SK-N-SH treated with all-trans-retinoic acid at 6 μM for 48 hours (cell line): ENCODE data around the gene RNF7.
"Not testable (repeated sequence)": the region's sequence is repeated elsewhere in the genome, so short reads cannot be mapped to it uniquely, and the experiment has no call there.

Experiments used
- ATAC-seq: fragments of 200-7000 bp; cut with Tn5 transposase; 3 replicates; pipeline ENCODE4 v1.9.1; 2020; ENCODE audit warnings: mild to moderate bottlenecking, moderate library complexity
- ARNTL ChIP-seq: fragments of 450-650 bp; formaldehyde crosslinking; IDR thresholded peaks from 2 replicates; pipeline ENCODE4 v1.5.0; 2020; ENCODE audit warnings: low read depth, mild to moderate bottlenecking, moderate library complexity, borderline replicate concordance
- BACH2 ChIP-seq: fragments of 250-450 bp; sonication (Bioruptor Pico); IDR thresholded peaks from 2 replicates; pipeline ENCODE4 v1.9.0; 2021; ENCODE audit warnings: mild to moderate bottlenecking, borderline replicate concordance
- CSDC2 ChIP-seq: fragments of 250-450 bp; sonication (Bioruptor Pico); IDR thresholded peaks from 2 replicates; pipeline ENCODE4 v1.5.0; 2020; ENCODE audit warnings: mild to moderate bottlenecking, moderate library complexity
- ESRRG ChIP-seq: fragments of 250-450 bp; sonication (Bioruptor Pico); IDR thresholded peaks from 2 replicates; pipeline ENCODE4 v1.6.1; 2021; ENCODE audit warnings: mild to moderate bottlenecking
- GLIS3 ChIP-seq: fragments of 250-450 bp; sonication (Bioruptor Pico); IDR thresholded peaks from 2 replicates; pipeline ENCODE4 v1.5.0; 2020; ENCODE audit warnings: mild to moderate bottlenecking, moderate library complexity
- ISL1 ChIP-seq: fragments of 250-450 bp; sonication (Bioruptor Pico); IDR thresholded peaks from 2 replicates; pipeline ENCODE4 v2.1.2; 2022; ENCODE audit warnings: mild to moderate bottlenecking, moderate library complexity
- OSR1 ChIP-seq: fragments of 250-450 bp; sonication (Bioruptor Pico); IDR thresholded peaks from 2 replicates; pipeline ENCODE4 v1.8.0; 2022; ENCODE audit warnings: moderate library complexity, mild to moderate bottlenecking, inconsistent platforms
- PATZ1 ChIP-seq: fragments of 250-450 bp; sonication (Bioruptor Pico); IDR thresholded peaks from 2 replicates; pipeline ENCODE4 v1.8.0; 2020; ENCODE audit warnings: mild to moderate bottlenecking, moderate library complexity, borderline replicate concordance
- PPARA ChIP-seq: fragments of 250-450 bp; sonication (Bioruptor Pico); IDR thresholded peaks from 2 replicates; pipeline ENCODE4 v1.5.0; 2020; ENCODE audit warnings: mild to moderate bottlenecking, borderline replicate concordance
- RARB ChIP-seq: fragments of 250-450 bp; sonication (Bioruptor Pico); IDR thresholded peaks from 2 replicates; pipeline ENCODE4 v1.8.0; 2021; ENCODE audit warnings: mild to moderate bottlenecking, moderate library complexity
- SNAI2 ChIP-seq: fragments of 250-450 bp; sonication (Bioruptor Pico); IDR thresholded peaks from 2 replicates; pipeline ENCODE4 v1.5.0; 2020; ENCODE audit warnings: mild to moderate bottlenecking, moderate library complexity
- TCF4 ChIP-seq: fragments of 250-450 bp; sonication (Bioruptor Pico); IDR thresholded peaks from 2 replicates; pipeline ENCODE4 v1.8.0; 2021; ENCODE audit warnings: mild to moderate bottlenecking, moderate library complexity, borderline replicate concordance
- TOX ChIP-seq: fragments of 250-450 bp; sonication (Bioruptor Pico); IDR thresholded peaks from 2 replicates; pipeline ENCODE4 v1.8.0; 2021; ENCODE audit warnings: mild to moderate bottlenecking, moderate library complexity, borderline replicate concordance
- ZC3H10 ChIP-seq: fragments of 250-450 bp; sonication (Bioruptor Pico); IDR thresholded peaks from 2 replicates; pipeline ENCODE4 v1.5.1; 2021; ENCODE audit warnings: mild to moderate bottlenecking, moderate library complexity
- ZFP3 ChIP-seq: fragments of 250-450 bp; sonication (Bioruptor Pico); IDR thresholded peaks from 2 replicates; pipeline ENCODE4 v1.5.0; 2020; ENCODE audit warnings: mild to moderate bottlenecking, moderate library complexity
- ZFP30 ChIP-seq: fragments of 450-650 bp; formaldehyde crosslinking; IDR thresholded peaks from 2 replicates; pipeline ENCODE4 v1.5.0; 2022; ENCODE audit warnings: mild to moderate bottlenecking, moderate library complexity
- ZNF565 ChIP-seq: fragments of 450-650 bp; formaldehyde crosslinking; conservative IDR thresholded peaks from 2 replicates; pipeline ENCODE4 v1.5.0; 2020; ENCODE audit warnings: low read depth, mild to moderate bottlenecking, moderate library complexity
- ZNF70 ChIP-seq: fragments of 450-650 bp; formaldehyde crosslinking; IDR thresholded peaks from 2 replicates; pipeline ENCODE4 v1.5.0; 2020; ENCODE audit warnings: mild to moderate bottlenecking, moderate library complexity
- ZNF8 ChIP-seq: fragments of 450-650 bp; formaldehyde crosslinking; IDR thresholded peaks from 2 replicates; pipeline ENCODE4 v1.5.0; 2020; ENCODE audit warnings: mild to moderate bottlenecking, moderate library complexity
- TF ChIP-seq, protein P1 (sequence below): fragments of 250-450 bp; sonication (Bioruptor Pico); IDR thresholded peaks from 2 replicates; pipeline ENCODE4 v1.5.1; 2021; ENCODE audit warnings: mild to moderate bottlenecking, moderate library complexity
- TF ChIP-seq, protein P2 (sequence below): fragments of 250-450 bp; sonication (Bioruptor Pico); IDR thresholded peaks from 2 replicates; pipeline ENCODE4 v1.5.1; 2020; ENCODE audit warnings: low read depth, mild to moderate bottlenecking, moderate library complexity
- TF ChIP-seq, protein P3 (sequence below): fragments of 250-450 bp; sonication (Bioruptor Pico); IDR thresholded peaks from 2 replicates; pipeline ENCODE4 v1.8.0; 2021; ENCODE audit warnings: low read depth, mild to moderate bottlenecking, moderate library complexity, borderline replicate concordance
- TF ChIP-seq, protein P4 (sequence below): fragments of 250-450 bp; sonication (Bioruptor Pico); IDR thresholded peaks from 2 replicates; pipeline ENCODE4 v1.5.0; 2020; ENCODE audit warnings: mild to moderate bottlenecking, moderate library complexity

RNF7 gene

GRCh38 chr3:141784531-141784930, 46.4 kb downstream of the RNF7 start (continued):
- TF ChIP-seq OSR1 (no peak), BACH2 (CRISPR knock-in tag) (no peak), ISL1 (CRISPR knock-in tag) (no peak), ZFP3 (CRISPR knock-in tag) (no peak), CSDC2 (CRISPR knock-in tag) (no peak), ZFP30 (CRISPR knock-in tag) (no peak), ESRRG (no peak), ARNTL (CRISPR knock-in tag) (no peak), TOX (CRISPR knock-in tag) (no peak), SNAI2 (CRISPR knock-in tag) (no peak)

GRCh38 chr3:141788149-141788548, 50.1 kb downstream of the RNF7 start:
- ATAC-seq, result no peak
- TF ChIP-seq CSDC2 (CRISPR knock-in tag), result no peak
- TF ChIP-seq ZNF8 (CRISPR knock-in tag), result no peak
- TF ChIP-seq ZNF70 (CRISPR knock-in tag), result no peak
- no peak for TF ChIP-seq ZNF565 (CRISPR knock-in tag)
- TF ChIP-seq, all 23 proteins: peak for 0

GRCh38 chr3:141788750-141789149, 50.7 kb downstream of the RNF7 start:
- ATAC-seq, result not testable (repeated sequence)

- ATAC-seq, result peak; percentile 38; the same call in 1 of the 3 replicates
- TF ChIP-seq, protein P1, sequence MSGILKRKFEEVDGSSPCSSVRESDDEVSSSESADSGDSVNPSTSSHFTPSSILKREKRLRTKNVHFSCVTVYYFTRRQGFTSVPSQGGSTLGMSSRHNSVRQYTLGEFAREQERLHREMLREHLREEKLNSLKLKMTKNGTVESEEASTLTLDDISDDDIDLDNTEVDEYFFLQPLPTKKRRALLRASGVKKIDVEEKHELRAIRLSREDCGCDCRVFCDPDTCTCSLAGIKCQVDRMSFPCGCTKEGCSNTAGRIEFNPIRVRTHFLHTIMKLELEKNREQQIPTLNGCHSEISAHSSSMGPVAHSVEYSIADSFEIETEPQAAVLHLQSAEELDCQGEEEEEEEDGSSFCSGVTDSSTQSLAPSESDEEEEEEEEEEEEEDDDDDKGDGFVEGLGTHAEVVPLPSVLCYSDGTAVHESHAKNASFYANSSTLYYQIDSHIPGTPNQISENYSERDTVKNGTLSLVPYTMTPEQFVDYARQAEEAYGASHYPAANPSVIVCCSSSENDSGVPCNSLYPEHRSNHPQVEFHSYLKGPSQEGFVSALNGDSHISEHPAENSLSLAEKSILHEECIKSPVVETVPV (CRISPR knock-in tag), result no peak
- TF ChIP-seq, protein P2, sequence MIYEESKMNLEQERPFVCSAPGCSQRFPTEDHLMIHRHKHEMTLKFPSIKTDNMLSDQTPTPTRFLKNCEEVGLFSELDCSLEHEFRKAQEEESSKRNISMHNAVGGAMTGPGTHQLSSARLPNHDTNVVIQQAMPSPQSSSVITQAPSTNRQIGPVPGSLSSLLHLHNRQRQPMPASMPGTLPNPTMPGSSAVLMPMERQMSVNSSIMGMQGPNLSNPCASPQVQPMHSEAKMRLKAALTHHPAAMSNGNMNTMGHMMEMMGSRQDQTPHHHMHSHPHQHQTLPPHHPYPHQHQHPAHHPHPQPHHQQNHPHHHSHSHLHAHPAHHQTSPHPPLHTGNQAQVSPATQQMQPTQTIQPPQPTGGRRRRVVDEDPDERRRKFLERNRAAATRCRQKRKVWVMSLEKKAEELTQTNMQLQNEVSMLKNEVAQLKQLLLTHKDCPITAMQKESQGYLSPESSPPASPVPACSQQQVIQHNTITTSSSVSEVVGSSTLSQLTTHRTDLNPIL, result no peak
- no peak for TF ChIP-seq ZFP30 (CRISPR knock-in tag)
- TF ChIP-seq, protein P3, sequence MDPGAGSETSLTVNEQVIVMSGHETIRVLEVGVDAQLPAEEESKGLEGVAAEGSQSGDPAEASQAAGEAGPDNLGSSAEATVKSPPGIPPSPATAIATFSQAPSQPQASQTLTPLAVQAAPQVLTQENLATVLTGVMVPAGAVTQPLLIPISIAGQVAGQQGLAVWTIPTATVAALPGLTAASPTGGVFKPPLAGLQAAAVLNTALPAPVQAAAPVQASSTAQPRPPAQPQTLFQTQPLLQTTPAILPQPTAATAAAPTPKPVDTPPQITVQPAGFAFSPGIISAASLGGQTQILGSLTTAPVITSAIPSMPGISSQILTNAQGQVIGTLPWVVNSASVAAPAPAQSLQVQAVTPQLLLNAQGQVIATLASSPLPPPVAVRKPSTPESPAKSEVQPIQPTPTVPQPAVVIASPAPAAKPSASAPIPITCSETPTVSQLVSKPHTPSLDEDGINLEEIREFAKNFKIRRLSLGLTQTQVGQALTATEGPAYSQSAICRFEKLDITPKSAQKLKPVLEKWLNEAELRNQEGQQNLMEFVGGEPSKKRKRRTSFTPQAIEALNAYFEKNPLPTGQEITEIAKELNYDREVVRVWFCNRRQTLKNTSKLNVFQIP, result no peak
Observed at GRCh38 chr3:141789281-141789680, 51.2 kb downstream of the RNF7 start.

- no peak for TF ChIP-seq CSDC2 (CRISPR knock-in tag)
- TF ChIP-seq ZNF70 (CRISPR knock-in tag), result no peak
- TF ChIP-seq OSR1, result no peak
- TF ChIP-seq ZFP30 (CRISPR knock-in tag), result no peak
- TF ChIP-seq PPARA (CRISPR knock-in tag), result no peak
- TF ChIP-seq TOX (CRISPR knock-in tag), result no peak
- TF ChIP-seq ISL1 (CRISPR knock-in tag), result no peak
- TF ChIP-seq ZC3H10 (CRISPR knock-in tag), result no peak
- TF ChIP-seq ZNF8 (CRISPR knock-in tag), result no peak
- no peak for TF ChIP-seq GLIS3 (CRISPR knock-in tag)
- ATAC-seq, result no peak
Observed at GRCh38 chr3:141790171-141790570, 52.1 kb downstream of the RNF7 start.

DNA sequence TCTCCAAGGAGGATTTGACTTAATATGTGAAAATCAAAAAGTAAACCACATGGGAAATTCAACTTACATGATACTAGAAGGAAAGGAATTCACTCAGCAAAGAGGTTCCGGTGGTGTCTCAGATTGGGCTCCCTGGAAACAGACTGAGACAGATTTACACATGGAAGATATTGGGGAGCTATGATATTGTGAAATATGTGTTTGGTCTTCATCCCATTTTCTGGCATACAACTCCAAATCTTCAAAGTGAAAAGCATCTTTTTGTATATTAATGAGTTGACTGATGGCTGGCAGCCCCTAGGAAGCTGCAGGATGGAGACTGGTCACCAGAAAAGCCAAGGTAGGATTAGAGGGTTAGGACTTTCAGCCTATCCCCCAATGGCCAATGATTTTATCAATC, 54.4 kb downstream of the RNF7 start:
- no peak for ATAC-seq
- TF ChIP-seq GLIS3 (CRISPR knock-in tag) (no peak), SNAI2 (CRISPR knock-in tag) (no peak), BACH2 (CRISPR knock-in tag) (no peak), ZFP3 (CRISPR knock-in tag) (no peak), PATZ1 (CRISPR knock-in tag) (no peak), TOX (CRISPR knock-in tag) (no peak), ZNF565 (CRISPR knock-in tag) (no peak), ISL1 (CRISPR knock-in tag) (no peak), ZNF70 (CRISPR knock-in tag) (no peak), RARB (CRISPR knock-in tag) (no peak), CSDC2 (CRISPR knock-in tag) (no peak), ZNF8 (CRISPR knock-in tag) (no peak), ZC3H10 (CRISPR knock-in tag) (no peak), OSR1 (no peak), TCF4 (CRISPR knock-in tag) (no peak)
- TF ChIP-seq, protein P4, sequence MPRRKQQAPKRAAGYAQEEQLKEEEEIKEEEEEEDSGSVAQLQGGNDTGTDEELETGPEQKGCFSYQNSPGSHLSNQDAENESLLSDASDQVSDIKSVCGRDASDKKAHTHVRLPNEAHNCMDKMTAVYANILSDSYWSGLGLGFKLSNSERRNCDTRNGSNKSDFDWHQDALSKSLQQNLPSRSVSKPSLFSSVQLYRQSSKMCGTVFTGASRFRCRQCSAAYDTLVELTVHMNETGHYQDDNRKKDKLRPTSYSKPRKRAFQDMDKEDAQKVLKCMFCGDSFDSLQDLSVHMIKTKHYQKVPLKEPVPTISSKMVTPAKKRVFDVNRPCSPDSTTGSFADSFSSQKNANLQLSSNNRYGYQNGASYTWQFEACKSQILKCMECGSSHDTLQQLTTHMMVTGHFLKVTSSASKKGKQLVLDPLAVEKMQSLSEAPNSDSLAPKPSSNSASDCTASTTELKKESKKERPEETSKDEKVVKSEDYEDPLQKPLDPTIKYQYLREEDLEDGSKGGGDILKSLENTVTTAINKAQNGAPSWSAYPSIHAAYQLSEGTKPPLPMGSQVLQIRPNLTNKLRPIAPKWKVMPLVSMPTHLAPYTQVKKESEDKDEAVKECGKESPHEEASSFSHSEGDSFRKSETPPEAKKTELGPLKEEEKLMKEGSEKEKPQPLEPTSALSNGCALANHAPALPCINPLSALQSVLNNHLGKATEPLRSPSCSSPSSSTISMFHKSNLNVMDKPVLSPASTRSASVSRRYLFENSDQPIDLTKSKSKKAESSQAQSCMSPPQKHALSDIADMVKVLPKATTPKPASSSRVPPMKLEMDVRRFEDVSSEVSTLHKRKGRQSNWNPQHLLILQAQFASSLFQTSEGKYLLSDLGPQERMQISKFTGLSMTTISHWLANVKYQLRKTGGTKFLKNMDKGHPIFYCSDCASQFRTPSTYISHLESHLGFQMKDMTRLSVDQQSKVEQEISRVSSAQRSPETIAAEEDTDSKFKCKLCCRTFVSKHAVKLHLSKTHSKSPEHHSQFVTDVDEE (CRISPR knock-in tag), result no peak
